NCI-H2081 (cell line): ENCODE measurements around the gene FAM163B.

Source experiments
- DNase-seq, 2 experiments: peaks; one replicate each; lab custom pipeline; 2025; lab: John Stamatoyannopoulos, UW

FAM163B gene

GRCh38 chr9:133528876-133529241, 80.3 kb downstream of the FAM163B start:
- peak in 1 of 2 experiments; percentile 40 for DNase-seq

- DNase-seq, result no peak
Measured at GRCh38 chr9:133528001-133528875, 81.0 kb downstream of the FAM163B start.

- no peak for DNase-seq
Measured at GRCh38 chr9:133527444-133527920, 81.7 kb downstream of the FAM163B start.
